ENCODE results near the gene KRT9. TPM values are rescaled to one million over a fixed set of nuclear protein-coding genes. Genes with fewer than 3 reads are reported as not detected.
"Not testable (repeated sequence)": the region's sequence is repeated elsewhere in the genome, so short reads cannot be mapped to it uniquely, and the experiment has no call there.

The KRT9 gene, protein sequence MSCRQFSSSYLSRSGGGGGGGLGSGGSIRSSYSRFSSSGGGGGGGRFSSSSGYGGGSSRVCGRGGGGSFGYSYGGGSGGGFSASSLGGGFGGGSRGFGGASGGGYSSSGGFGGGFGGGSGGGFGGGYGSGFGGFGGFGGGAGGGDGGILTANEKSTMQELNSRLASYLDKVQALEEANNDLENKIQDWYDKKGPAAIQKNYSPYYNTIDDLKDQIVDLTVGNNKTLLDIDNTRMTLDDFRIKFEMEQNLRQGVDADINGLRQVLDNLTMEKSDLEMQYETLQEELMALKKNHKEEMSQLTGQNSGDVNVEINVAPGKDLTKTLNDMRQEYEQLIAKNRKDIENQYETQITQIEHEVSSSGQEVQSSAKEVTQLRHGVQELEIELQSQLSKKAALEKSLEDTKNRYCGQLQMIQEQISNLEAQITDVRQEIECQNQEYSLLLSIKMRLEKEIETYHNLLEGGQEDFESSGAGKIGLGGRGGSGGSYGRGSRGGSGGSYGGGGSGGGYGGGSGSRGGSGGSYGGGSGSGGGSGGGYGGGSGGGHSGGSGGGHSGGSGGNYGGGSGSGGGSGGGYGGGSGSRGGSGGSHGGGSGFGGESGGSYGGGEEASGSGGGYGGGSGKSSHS
- not detected in 2 replicates for total RNA-seq

DNA sequence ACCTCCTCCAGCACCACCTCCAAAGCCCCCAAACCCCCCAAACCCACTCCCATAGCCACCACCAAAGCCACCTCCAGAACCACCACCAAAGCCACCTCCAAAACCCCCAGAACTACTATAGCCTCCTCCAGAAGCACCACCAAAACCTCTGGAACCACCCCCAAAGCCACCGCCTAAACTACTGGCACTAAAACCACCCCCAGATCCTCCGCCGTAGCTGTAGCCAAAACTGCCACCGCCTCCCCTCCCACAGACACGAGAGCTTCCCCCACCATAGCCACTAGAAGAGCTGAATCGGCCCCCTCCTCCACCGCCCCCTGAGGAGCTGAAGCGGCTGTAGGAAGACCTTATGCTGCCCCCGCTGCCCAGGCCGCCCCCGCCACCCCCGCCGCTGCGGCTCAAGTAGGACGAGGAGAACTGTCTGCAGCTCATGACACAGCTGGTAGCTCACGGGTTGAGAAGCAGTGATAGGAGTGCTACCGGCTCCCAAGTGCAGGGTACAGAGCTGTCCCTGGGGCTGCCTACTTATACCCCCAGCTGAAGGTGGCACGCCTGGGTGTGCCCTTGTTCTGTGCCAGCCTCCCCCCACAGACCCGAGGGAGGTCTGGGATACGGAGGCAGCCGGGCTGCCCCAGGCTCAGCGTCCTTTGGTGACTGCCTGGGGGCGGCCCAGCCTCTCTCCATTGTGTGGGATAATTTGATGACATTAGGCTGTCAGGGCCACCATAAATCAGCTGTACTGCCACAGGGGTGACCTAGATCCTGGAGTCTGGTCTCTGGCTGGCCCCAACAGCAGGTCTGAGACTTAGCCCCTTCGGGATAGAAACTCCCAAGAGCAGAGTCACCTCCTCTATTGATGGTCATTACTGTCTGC is at the start of gene KRT9:
Gene KRT9, minus strand, starts transcription at position 499 of the 874 bp plus-strand sequence. Its CDS starts 67 bp downstream, at position 432.
- intact Hi-C loops (cut with micrococcal nuclease) = no loop called here

DNA sequence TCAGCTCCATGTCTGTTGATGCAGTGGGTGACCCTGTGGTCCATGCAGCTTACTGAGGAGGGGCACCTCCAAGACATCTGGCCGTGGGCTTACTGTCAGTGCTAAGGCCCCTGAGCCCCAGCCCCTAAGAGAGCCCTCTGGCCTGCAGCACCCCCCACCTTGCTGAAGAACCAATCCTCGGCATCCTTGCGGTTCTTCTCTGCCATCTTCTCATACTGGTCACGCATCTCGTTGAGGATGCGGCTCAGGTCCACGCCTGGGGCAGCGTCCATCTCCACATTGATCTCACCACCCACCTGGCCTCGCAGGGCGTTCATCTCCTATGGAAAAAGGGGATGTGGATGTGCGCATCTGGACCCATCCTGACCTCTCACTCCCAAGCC is 49.6 kb upstream of the KRT9 start:
- intact Hi-C loops (cut with micrococcal nuclease) = not testable (repeated sequence)

DNA sequence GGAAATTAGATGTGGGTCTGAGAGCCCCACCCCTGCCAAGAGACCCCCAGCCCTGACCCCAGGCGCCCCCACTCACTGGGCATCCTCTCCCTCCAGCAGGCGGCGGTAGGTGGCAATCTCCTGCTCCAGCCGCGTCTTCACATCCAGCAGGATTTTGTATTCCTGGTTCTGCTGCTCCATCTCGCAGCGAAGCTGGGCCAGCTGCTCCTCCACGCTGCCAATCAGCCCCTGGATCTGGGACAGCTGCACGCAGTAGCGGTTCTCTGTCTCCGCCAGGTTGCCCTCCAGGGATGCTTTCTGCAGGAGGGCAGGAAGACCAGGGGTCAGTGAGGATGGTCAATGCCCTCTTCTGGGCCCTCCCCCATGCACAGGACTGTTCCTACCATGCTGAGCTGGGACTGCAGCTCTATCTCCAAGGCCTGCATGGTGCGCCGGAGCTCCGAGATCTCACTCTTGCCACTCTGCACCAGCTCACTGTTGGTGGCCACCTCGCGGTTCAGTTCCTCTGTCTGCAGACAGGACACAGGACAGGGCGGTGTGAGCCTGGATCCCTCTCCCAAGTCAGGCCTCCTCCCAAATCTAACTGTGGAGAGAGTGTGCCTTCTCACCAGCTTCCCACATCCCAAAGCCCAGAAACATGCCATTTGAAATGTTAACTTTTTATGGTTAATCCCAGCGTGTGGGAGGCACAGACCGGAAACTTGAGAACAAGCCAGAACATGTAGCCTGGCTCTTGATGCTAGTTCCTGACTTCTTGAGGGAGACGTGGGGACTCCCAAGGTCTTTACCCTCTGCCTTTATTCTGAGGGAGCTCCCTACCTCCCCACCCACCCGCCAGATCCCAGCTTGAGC is 49.0 kb upstream of the KRT9 start:
- intact Hi-C loops (cut with micrococcal nuclease) = no loop called here

DNA sequence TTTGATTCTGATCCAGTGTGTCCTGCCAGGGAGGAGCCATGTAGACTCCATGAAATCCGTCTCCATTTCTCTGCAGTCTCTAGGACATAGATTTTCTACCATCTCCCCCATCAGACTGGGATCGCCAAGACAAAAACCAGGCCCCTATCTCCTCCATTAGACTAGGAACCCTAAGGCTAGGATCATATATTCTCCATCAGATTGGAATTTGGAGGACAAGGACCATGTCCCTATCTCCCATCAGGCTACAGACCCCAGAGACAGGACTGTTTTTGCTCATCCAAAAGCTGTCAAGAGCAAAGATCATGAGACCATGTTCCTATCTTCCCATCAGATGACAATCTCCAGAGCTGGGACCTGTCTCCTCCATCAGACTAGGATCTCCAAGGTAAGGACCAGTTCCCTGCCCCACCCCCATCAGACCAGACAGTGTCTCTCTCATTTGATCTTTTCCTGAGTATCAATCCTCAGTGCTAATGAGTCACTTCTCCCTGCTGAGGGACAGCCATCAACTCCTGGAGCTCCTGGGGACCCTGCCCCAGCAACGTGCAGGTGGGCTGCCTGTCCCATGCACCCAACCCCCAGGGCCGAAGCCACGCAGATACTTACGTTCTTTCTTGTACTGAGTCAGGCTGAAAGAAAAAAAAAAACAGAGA is 48.2 kb upstream of the KRT9 start:
- intact Hi-C loops (cut with micrococcal nuclease) = not testable (repeated sequence)

DNA sequence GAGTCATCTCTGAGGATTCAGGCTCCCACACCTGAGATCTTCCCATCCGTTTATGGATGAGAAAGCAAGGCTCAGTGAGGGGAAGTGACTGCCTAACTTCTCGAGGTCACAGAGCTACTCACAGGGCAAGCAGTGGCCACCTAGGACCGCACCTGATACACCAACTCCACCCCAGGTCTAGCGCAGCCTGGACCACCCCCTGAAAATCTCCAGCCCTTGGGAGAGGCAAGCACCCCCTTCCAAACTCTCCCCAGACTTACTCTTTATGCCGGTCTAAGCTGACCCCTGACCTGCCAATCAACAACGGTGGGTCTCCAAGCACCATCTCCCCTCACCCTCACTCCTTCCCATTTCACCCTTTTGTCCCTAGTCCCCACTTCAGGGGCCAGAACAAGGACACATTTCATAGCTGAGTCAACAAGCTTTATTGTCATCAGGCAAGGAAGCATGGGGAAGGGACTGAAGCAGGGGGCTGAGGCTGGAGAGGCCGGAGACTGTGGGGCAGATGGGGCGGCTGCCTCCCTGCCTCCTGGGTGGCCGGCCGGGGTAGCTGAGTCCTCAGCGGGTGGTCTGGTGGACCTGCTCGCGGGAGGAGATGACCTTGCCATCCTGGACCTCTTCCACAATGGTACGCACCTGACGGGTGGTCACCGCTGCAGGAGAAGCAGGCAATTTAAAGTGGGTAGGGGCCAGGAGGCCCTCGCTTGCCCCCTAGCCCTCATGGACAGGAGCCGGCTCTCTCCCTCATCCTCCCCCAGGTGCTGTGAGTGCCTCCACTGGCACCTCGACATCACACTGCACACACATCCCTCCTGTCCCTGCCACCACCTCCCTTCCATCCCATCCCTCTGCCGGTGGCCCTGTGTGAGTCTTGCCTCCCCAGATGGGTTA is 47.4 kb upstream of the KRT9 start:
- intact Hi-C loops (cut with micrococcal nuclease) = no loop called here

DNA sequence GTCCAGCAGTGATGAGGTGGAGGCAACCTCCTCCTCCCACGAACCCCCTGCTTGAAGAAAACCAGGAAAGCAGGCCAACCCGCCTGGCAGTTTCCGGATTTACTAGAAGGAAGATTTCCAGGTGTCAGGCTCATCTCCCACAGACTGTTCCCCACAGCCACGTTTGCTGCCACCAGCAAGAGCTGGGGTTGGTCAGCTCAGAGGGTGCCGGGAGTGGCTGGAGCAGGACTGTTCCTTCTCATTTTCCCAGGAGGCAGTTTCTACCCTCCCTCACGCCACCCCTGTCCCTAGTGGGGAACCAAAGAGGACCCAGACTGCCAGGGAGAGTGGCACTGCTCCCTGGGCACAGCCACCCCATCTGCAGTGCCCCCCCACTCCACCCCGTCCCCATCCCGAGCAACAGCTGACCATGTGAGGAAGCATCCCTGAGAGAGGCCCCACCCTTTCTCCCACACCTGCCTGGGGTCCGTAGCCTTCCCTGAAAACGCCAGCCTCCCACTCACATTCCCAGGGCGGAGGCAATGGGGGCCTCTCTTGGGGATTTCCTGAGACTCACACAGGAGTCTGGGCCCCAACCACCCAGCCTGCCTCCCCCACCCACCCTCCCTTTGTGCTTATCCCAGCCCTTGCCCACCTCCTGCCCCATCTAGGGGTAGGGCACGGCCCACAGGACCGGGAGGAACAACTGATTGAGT is 46.6 kb upstream of the KRT9 start:
- intact Hi-C loops (cut with micrococcal nuclease) = no loop called here

DNA sequence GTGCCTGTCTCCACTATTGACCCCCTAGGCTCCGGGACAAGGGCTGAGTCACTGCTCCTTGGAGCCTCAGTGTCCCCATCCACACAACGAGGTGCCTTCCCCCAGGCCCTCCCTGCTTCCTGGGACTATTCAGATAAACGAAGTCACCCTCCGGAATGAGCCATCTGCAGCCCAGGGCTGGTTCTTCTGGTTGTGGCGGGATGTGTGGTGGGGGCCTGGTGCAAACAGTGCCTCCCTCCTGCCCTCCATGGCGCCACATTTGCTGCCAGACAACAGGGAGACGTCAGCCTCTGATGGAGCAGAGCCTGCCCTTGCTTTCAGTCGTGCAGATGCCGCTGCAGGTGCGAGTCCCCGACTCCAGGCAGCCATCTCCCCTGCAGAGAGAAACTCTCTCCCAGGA is 45.8 kb upstream of the KRT9 start:
- intact Hi-C loops (cut with micrococcal nuclease) = no loop called here

DNA sequence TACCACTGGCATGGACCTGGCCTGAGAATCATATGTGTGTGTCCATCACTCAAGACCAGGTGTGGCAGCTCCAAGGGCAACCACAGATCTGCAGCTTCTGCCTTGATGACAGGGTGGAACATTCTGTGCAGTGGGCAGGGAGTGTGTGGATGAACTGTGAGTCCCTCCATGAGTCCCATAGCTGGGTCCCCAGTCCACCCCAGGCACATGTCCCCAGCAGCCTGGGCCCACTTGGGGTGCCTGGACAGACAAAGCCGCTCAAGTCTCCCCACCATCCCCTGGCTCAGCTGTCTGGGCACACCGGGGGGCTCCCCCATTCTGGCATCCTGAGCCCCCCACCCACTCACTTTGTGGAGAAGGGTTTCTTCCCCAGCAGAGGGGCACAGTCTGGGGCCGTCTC is 45.3 kb upstream of the KRT9 start:
- intact Hi-C loops (cut with micrococcal nuclease) = no loop called here

DNA sequence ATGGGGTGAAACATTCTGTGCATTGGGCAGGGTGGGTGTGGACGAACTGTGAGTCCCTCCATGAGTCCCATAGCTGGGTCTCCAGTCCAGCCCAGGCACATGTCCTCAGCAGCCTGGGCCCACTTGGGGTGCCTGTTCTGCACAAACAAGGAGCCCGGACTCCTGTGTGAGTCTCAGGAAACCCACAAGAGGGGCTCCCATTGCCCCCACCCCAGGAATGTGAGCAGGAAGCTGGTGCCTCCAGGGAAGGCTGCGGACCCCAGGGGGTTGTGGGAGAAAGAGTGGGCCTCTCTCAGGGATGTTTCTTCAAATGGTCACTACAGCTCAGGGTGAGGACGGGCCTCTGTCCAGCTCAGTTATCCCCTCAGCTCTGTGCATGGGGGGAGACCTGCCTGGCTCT is 44.6 kb upstream of the KRT9 start:
- intact Hi-C loops (cut with micrococcal nuclease) = not testable (repeated sequence)

DNA sequence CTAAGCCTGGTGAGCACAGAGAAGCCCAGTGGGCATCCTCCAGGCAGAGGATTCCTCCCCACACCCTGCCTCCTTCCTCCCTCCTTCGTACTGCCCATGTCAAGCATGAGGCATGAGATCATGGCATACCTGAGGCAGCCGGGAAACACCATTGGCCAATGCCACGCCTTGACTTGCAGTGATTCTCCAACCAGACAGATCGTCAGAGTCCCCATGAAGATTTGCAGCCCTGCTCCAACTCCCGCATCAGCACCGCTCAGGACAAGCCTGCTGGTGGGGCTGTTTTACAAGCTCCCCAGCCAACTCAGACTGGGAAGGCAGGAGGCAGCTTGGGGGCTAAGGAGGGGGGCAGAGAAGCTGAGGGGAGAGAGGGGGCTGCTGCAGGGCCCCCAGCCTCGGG is 43.6 kb upstream of the KRT9 start:
- intact Hi-C loops (cut with micrococcal nuclease) = no loop called here

DNA sequence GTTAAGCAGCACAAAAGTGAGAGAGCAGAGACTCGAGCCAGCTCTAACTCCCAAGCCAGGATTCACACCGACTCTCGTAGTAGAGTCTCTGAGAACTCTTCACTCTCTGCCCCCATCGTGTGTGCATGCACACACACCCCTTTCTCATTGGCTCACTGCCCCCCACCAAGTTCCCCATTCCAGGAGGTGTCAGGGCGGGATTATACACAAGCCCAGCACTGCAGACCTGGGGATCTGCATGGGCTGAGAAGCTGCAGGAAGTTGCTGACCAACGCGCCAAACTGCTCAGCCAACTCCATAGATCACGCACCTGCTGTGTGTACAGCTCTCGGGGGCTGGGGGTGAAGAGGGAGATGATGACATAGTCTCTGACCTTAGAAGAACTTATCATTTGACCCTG is 42.9 kb upstream of the KRT9 start:
- intact Hi-C loops (cut with micrococcal nuclease) = not testable (repeated sequence)

DNA sequence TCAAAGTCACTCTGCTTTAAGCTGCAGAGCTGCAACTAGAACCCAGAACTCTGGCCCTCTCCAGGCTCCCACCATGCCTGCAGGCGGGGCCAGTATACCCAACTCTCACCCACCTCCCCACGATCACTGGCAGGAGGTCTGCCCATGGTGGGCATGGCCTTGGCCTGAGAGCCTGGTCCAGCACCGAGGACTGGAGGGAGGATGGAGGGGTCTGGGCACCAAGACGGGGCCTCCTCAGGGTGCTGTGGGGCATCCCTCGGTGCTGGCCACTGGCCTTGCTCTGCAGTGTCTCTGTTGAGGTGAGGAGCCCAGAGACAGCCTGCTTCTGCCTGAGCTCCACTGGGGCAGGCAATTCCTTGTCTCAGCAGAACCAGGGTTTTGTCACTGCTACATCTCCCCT is 42.2 kb upstream of the KRT9 start:
- intact Hi-C loops (cut with micrococcal nuclease) = no loop called here

DNA sequence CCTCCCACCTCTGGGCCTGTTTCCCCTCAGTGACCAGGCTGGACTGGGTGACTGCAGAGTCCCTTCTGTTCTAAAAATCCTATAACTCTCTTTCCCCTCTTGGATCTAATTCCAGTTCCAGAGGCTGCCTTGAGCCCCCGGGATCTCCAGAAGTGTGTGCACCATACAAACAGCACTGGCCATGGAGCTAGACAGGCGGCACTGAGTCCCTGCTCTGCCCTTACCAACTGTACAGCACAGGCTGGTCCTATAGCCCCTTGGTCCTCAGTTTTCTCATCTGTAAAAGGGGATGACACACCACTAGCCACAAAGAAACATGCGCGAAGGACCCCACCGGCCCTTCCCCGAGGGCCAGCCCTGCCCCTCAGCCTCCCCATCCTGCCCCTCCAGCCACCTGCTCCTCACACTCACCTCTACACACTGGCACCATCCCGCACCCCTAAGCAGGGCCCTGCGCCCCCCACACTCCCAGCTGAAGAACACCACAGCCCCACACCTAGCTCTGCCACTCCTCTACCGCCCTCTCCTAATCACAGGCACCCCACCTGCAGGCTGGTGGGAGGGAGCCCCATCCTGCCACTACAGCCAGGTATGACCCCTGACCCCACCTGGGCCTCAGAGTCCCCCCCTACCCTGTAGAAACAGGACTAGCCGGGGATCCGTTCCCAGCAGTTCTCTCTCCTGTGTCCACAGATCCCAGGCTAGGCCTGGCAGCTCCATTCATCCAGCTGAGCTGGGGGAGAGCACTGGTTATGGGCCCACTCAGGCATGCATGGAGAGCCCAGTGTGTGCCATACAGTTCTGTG is 41.6 kb upstream of the KRT9 start:
- intact Hi-C loops (cut with micrococcal nuclease) = no loop called here

DNA sequence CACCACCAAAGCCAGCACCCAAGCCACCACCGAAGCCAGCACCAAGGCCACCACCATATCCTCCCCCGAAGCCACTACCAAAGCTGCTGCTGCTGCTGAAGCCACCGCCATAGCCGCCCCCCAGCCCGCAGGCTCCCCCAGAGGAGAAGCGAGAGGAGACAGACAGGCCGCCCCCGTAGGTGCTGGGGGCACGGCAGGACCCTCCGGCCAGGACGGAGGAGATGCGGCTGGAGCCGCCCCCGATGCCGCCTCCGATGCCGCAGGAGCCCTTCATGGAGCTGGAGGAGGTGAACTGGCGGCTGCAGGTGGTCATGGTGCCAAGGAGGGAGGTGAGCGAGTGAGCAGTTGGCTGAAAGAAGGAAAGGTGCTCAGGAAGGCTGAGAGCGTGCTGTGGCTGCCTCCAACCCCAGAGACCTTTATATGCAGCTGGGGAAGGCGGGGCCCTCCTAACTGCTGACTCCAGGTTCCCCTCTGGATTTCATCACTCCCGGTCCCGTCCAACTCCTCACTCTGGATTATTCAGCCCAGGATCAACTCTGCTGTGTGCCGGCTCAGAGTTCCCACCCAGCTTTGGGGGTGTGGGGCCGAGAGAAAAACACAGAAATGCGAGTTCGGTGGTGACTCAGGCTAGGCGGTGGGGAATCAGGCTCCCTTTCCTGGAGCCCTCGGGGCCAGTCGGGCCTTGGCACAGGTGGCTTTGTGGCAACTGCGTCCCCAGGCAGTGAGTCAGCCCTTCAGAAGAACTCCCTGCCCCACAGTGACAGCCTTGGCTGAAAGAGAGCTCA is 40.7 kb upstream of the KRT9 start, which contains the start of gene KRT16:
Gene KRT16, minus strand, starts transcription at position 392 of the 785 bp plus-strand sequence. Its CDS starts 79 bp downstream, at position 313.
- intact Hi-C loops (cut with micrococcal nuclease) = not testable (repeated sequence)

DNA sequence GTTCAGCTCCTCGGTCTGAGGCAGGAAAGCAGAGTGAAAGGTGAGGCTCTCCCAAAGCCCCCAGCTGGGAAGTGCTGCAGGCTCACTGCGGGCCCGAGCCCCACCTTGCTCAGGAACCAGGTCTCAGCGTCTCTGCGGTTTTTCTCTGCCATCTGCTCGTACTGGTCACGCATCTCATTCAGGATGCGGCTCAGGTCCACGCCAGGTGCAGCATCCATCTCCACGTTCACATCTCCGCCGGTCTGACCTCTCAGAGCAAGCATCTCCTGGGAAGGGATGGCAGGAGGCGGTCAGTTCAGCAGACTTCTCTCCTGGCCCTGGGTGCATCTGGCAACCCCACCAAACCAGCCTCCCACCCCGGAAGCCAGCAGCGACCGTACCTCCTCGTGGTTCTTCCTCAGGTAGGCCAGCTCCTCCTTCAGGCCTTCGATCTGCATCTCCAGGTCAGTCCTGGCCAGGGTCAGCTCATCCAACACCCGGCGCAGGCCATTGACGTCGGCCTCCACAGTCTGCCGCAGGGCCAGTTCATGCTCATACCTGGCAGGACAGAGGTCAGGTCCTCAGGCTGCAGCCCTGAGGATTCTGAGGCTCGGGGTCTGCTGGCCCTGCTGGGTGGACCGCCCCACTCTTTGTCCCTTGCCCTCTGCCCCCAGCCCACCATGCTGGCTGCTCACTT is 39.2 kb upstream of the KRT9 start:
- intact Hi-C loops (cut with micrococcal nuclease) = no loop called here

DNA sequence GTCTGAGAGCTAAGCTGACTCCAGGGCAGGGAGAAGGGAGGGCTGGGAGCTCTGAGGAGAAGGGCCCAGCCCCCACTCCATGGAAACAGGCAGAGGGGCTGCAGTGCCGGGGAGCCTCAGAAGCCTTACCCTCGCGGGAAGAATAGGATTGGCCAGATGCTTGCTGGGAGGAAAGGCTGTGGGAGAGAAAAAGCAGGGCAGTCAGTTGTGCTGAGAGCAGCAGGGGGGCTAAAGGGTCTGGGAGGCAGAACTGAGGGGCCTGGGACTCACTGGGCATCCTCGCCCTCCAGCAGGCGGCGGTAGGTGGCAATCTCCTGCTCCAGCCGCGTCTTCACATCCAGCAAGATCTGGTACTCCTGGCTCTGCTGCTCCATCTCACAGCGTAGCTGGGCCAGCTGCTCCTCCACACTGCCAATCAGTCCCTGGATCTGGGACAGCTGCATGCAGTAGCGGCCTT is 38.2 kb upstream of the KRT9 start:
- intact Hi-C loops (cut with micrococcal nuclease) = not testable (repeated sequence)

Data from T-helper 1 cell treated with Interleukin-12 subunit alpha and Interleukin-12 subunit beta and Interleukin-4 antibody, amounts not matched to agents 30 ng/mL and 1 ng/mL, for 36 hours (primary cell).